ENCODE measurements around the gene PRRG1.

DNA sequence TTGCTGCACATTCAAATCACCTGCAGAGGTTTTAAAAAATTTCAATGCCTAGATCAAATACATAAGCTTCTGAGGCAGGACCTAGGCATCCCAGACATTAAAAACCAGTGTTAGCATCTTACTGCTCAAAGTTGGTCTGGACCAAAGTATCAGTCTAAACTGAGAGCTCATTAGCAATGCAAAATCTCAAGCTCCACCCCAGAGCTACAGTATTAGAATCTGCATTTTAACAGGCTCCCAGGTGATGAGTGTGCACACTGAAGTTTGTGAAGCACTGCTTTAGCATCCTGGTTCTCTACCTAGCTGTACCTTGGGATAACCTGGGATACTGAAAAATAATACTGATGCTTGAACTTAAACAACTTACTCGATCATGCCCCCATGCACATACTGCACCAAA lies 96.0 kb downstream of the PRRG1 start:
- TF ChIP-seq POLR2A (IDR thresholded peaks at IDR 0.05; ENCODE audit: low read depth, low read length) (no peak), TAF1 (IDR thresholded peaks at IDR 0.05; ENCODE audit: low read depth, low read length) (no peak), POLR2AphosphoS5 (IDR thresholded peaks at IDR 0.05; ENCODE audit: low read depth, low read length) (no peak), SPI1 (IDR thresholded peaks at IDR 0.05; ENCODE audit: low read depth, low read length) (no peak), POU2F2 (IDR thresholded peaks at IDR 0.05; ENCODE audit: low read depth, low read length) (no peak), PAX5 (IDR thresholded peaks at IDR 0.05; ENCODE audit: insufficient read depth, low read length, severe bottlenecking) (no peak)
